Panc1 (cell line): ENCODE results near the gene NRP1. TPM values are rescaled to one million over a fixed set of nuclear protein-coding genes. Genes with fewer than 3 reads are reported as not detected.
A peak's percentile ranks its signal among the peaks of the same experiment; 100 is the strongest.

Experiments used
- ATAC-seq: fragments of 200-7000 bp; cut with Tn5 transposase; 2 replicates; pipeline ENCODE4 v1.9.1; 2020; ENCODE audit warnings: mild to moderate bottlenecking, moderate library complexity
- BruUV-seq: library from RNA; stranded (reverse); fragments of 400-500 nt; replicated peaks from 2 replicates; lab custom pipeline; 2021; lab: Mats Ljungman, UMichigan
- CTCF ChIA-PET: fragments of 300-600 bp; sonication (Branson Sonifier 250); formaldehyde crosslinking; loops from one replicate; lab custom pipeline; 2022; ENCODE audit warnings: antibody characterized with exemption; lab: Charles Lee
- POLR2A ChIA-PET: fragments of 300-600 bp; sonication (Branson Sonifier 250); formaldehyde crosslinking; loops from one replicate; lab custom pipeline; 2022; ENCODE audit warnings: antibody characterized with exemption; lab: Charles Lee
- DNase-seq: peaks from one replicate; pipeline ENCODE4 v3.0.0-alpha.2; 2010; ENCODE audit warnings: low read depth, low spot score
- H3K27ac ChIP-seq: 2 replicates; pipeline ENCODE4 v1.5.1; 2011; ENCODE audit warnings: mild to moderate bottlenecking, low read length, inconsistent platforms
- H3K27me3 ChIP-seq: fragments of 200-500 bp; sonication (Bioruptor generic); 2 replicates; pipeline ENCODE4 v1.6.0; 2014; ENCODE audit warnings: low read length, inconsistent platforms; ENCODE audit not compliant: control insufficient read depth, insufficient read depth
- H3K36me3 ChIP-seq: fragments of 200-500 bp; sonication (Bioruptor generic); 2 replicates; pipeline ENCODE4 v1.5.1; 2014; ENCODE audit warnings: inconsistent platforms, mild to moderate bottlenecking, low read length, moderate library complexity; ENCODE audit not compliant: control insufficient read depth, insufficient read depth
- H3K4me1 ChIP-seq: 2 replicates; pipeline ENCODE4 v1.5.1; 2011; ENCODE audit warnings: inconsistent platforms, mild to moderate bottlenecking, low read length, moderate library complexity; ENCODE audit not compliant: control insufficient read depth, insufficient read depth
- H3K4me3 ChIP-seq, 2 experiments: 2 replicates each; pipeline ENCODE4 v1.5.1; 2011 to 2012; ENCODE audit warnings: low read depth in 2 of 2, low read length in 2 of 2, mild to moderate bottlenecking in 2 of 2, inconsistent platforms in 1 of 2, moderate library complexity in 1 of 2
- H3K9me3 ChIP-seq: fragments of 200-500 bp; sonication (Bioruptor generic); 2 replicates; pipeline ENCODE4 v1.5.1; 2014; ENCODE audit warnings: low read depth, mild to moderate bottlenecking, inconsistent platforms, low read length, moderate library complexity; ENCODE audit not compliant: control insufficient read depth, insufficient read depth
- CTCF ChIP-seq: fragments of 450-650 bp; IDR thresholded peaks from 2 replicates; pipeline ENCODE4 v1.5.1; 2017; ENCODE audit warnings: mild to moderate bottlenecking
- POLR2AphosphoS5 ChIP-seq: IDR thresholded peaks from 2 replicates; pipeline ENCODE4 v1.6.1; 2012; ENCODE audit warnings: mild to moderate bottlenecking, low read depth, low read length, moderate library complexity
- SIN3A ChIP-seq: IDR thresholded peaks from 2 replicates; pipeline ENCODE4 v1.6.1; 2012; ENCODE audit warnings: low read depth, mild to moderate bottlenecking, low read length, moderate library complexity, borderline replicate concordance; ENCODE audit not compliant: insufficient read depth
- TCF7L2 ChIP-seq: IDR thresholded peaks from 2 replicates; pipeline ENCODE4 v1.6.1; 2011; ENCODE audit warnings: mild to moderate bottlenecking, low read depth, low read length, inconsistent platforms
- in situ Hi-C: cut with HindIII; loops from 2 replicates; pipeline ENCODE4 v1.10.0; 2016; ENCODE audit warnings: low sequenced_read_pairs, low pct_unique_long_range_greater_than_20kb
- intact Hi-C: fragments of 100-400 bp; cut with micrococcal nuclease; formaldehyde crosslinking; loops from one replicate; pipeline ENCODE4 v1.10.0; 2022; ENCODE audit not compliant: unreplicated experiment
- total RNA-seq: library from RNA; stranded (reverse); gene quantifications from one replicate; pipeline ENCODE4 v1.2.1, GENCODE V29; 2021; ENCODE audit not compliant: unreplicated experiment
- TF ChIP-seq, protein P1 (sequence below), 2 experiments: IDR thresholded peaks; 2 replicates each; pipeline ENCODE4 v1.6.1; 2011 to 2012; ENCODE audit warnings: low read depth in 2 of 2, control low read depth in 1 of 2, low read length in 1 of 2, mild to moderate bottlenecking in 1 of 2, moderate library complexity in 1 of 2; ENCODE audit not compliant: insufficient read depth in 1 of 2

The NRP1 gene
- total RNA-seq, 1 experiment from 2014 or later = 93.4 TPM

DNA sequence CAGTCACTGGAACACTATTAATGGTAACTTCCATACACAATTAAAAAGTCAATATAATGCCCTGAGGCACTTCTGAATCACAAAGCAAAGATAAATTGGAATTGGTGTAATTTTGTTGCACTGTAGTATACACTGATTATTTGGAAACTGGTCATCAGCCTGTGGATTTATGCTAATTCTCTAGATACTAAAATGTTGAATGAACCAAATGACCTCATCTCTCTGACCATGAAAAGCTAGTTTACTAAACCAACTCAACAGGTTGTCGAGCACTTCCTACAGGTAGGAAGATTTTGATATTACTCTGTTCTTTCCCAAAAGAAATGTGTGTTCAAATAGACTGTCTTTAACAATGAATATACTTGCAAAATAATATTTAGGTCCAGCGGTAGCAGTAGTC lies 5.3 kb downstream of the NRP1 start:
- TF ChIP-seq POLR2AphosphoS5 (no peak), CTCF (no peak), TCF7L2 (no peak), SIN3A (no peak)
- TF ChIP-seq, protein P1, sequence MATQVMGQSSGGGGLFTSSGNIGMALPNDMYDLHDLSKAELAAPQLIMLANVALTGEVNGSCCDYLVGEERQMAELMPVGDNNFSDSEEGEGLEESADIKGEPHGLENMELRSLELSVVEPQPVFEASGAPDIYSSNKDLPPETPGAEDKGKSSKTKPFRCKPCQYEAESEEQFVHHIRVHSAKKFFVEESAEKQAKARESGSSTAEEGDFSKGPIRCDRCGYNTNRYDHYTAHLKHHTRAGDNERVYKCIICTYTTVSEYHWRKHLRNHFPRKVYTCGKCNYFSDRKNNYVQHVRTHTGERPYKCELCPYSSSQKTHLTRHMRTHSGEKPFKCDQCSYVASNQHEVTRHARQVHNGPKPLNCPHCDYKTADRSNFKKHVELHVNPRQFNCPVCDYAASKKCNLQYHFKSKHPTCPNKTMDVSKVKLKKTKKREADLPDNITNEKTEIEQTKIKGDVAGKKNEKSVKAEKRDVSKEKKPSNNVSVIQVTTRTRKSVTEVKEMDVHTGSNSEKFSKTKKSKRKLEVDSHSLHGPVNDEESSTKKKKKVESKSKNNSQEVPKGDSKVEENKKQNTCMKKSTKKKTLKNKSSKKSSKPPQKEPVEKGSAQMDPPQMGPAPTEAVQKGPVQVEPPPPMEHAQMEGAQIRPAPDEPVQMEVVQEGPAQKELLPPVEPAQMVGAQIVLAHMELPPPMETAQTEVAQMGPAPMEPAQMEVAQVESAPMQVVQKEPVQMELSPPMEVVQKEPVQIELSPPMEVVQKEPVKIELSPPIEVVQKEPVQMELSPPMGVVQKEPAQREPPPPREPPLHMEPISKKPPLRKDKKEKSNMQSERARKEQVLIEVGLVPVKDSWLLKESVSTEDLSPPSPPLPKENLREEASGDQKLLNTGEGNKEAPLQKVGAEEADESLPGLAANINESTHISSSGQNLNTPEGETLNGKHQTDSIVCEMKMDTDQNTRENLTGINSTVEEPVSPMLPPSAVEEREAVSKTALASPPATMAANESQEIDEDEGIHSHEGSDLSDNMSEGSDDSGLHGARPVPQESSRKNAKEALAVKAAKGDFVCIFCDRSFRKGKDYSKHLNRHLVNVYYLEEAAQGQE (IDR thresholded peaks at IDR 0.05; ENCODE audit: insufficient read depth in 1 of 2, low read depth in 2 of 2, low read length in 1 of 2) = no peak
- ChIA-PET CTCF (no interaction called here), POLR2A (no interaction called here)
- Histone ChIP-seq H3K4me1 (peaks cover 54% of the 10 kb centered on the region), H3K36me3 (peaks cover 35% of the 10 kb centered on the region), H3K27ac (peak overlapping the region; percentile 88), H3K27me3 (no peaks in the 10 kb centered on the region), H3K4me3 (no peak overlapping the region), H3K9me3 (no peaks in the 10 kb centered on the region)
- intact Hi-C loops (no loop called here), in situ Hi-C loops (no loop called here)
- no peak for ATAC-seq
- DNase-seq = no peak
- no TSS peak for BruUV-seq

DNA sequence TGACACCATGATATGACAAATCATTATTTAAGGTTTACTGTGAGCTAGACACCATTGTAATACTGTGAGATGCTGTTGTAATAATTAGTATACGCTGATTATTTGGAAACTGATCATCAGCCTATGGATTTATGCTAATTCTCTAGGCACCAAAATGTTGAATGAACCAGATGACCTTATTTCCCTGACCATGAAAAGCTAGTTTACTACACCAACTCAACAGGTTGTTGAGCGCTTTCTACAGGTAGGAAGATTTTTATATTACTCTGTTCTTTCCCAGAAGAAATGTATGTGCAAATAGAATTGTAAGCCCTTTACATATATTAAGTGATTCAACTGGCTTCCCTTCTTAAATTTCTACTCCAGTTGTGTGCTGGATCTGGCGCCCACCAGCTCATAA lies 6.2 kb downstream of the NRP1 start:
- in situ Hi-C loops = no loop called here
- Histone ChIP-seq H3K4me3 (no peak overlapping the region), H3K4me1 (peaks cover 62% of the 10 kb centered on the region), H3K27me3 (no peaks in the 10 kb centered on the region), H3K27ac (peak overlapping the region; percentile 88), H3K36me3 (peaks cover 38% of the 10 kb centered on the region), H3K9me3 (no peaks in the 10 kb centered on the region)
- CTCF ChIA-PET = no interaction called here
- POLR2A ChIA-PET = no interaction called here
- DNase-seq (no peak), ATAC-seq (no peak)
- intact Hi-C loops = no loop called here
- TF ChIP-seq, protein P1 (IDR thresholded peaks at IDR 0.05; ENCODE audit: insufficient read depth in 1 of 2, low read depth in 2 of 2, low read length in 1 of 2) = no peak
- TF ChIP-seq POLR2AphosphoS5 (no peak), SIN3A (no peak), TCF7L2 (no peak), CTCF (no peak)
- no TSS peak for BruUV-seq
